Kidney (tissue), 14 donors: ENCODE results near the gene SMAP2. TPM values are rescaled to one million over a fixed set of nuclear protein-coding genes. Genes with fewer than 3 reads are reported as not detected.
A peak's percentile ranks its signal among the peaks of the same experiment; 100 is the strongest.

Experiments used
- DNase-seq, 5 donors: peaks; one replicate each; pipeline ENCODE4 v3.0.0-alpha.2; 2013 to 2020
- FAIRE-seq: peaks from 2 replicates; lab custom pipeline; 2012; peaks lifted over from hg19 to GRCh38; lab: Jason Lieb, UNC
- H3K27ac ChIP-seq, 2 donors: one replicate each; pipeline ENCODE4 v1.7.0; 2013; ENCODE audit warnings: low read depth in 2 of 2, low read length in 2 of 2, inconsistent platforms in 1 of 2
- H3K27me3 ChIP-seq: one replicate; pipeline ENCODE4 v1.7.1; 2013; ENCODE audit warnings: low read length, inconsistent platforms; ENCODE audit not compliant: control insufficient read depth, insufficient read depth
- H3K36me3 ChIP-seq, 3 donors: one replicate each; pipeline versions ENCODE4 v1.7.0 to v1.7.1; 2013; ENCODE audit warnings: low read length in 3 of 3, control low read depth in 1 of 3, inconsistent platforms in 1 of 3; ENCODE audit not compliant: insufficient read depth in 3 of 3, control insufficient read depth in 2 of 3
- H3K4me1 ChIP-seq, 3 donors: one replicate each; pipeline versions ENCODE4 v1.7.0 to v1.7.1; 2013; ENCODE audit warnings: low read length in 3 of 3, inconsistent platforms in 1 of 3, low read depth in 1 of 3; ENCODE audit not compliant: control insufficient read depth in 2 of 3, insufficient read depth in 2 of 3
- H3K4me3 ChIP-seq, 3 donors: one replicate each; pipeline versions ENCODE4 v1.7.0 to v1.8.1; 2013; ENCODE audit warnings: low read length in 3 of 3, control low read depth in 1 of 3, inconsistent platforms in 1 of 3
- H3K9ac ChIP-seq, 3 donors: one replicate each; pipeline versions ENCODE4 v1.7.0 to v1.7.1; 2013; ENCODE audit warnings: low read length in 3 of 3, control low read depth in 1 of 3, inconsistent platforms in 1 of 3
- H3K9me3 ChIP-seq, 3 donors: one replicate each; pipeline versions ENCODE4 v1.7.0 to v1.7.1; 2013; ENCODE audit warnings: low read length in 3 of 3, control low read depth in 1 of 3, inconsistent platforms in 1 of 3; ENCODE audit not compliant: control insufficient read depth in 2 of 3, insufficient read depth in 1 of 3
- intact Hi-C: fragments of 100-400 bp; cut with DNase I; formaldehyde crosslinking; loops from one replicate; pipeline ENCODE4 v1.11.1; 2022
- polyA plus RNA-seq: library from polyadenylated mRNA; stranded (reverse); fragments of 350-450 nt; fragmentation: Illumina TruSeq; extraction: RNeasy Lipid Tissue Mini Kit (QIAGEN cat#74804); gene quantifications from one replicate; pipeline ENCODE4 v1.2.3, GENCODE V29; 2014; ENCODE audit warnings: low read depth, low replicate concordance; ENCODE audit not compliant: insufficient read depth
- total RNA-seq: library from RNA; stranded (reverse); fragmentation: NEBNext Ultra II Directional; extraction: Animal tissue kit (Norgen Biotek cat#: 25700); gene quantifications from one replicate; pipeline ENCODE4 v1.2.1, GENCODE V29; 2021
- TF ChIP-seq, protein P1 (sequence below): IDR thresholded peaks from 3 replicates; pipeline ENCODE4 v1.5.1; 2012; ENCODE audit warnings: mild to moderate bottlenecking, moderate library complexity, borderline replicate concordance; ENCODE audit not compliant: insufficient read depth; ENCODE audit errors: extremely low read depth
- donor health status: control.
- donor health status: control.
- donor health status: control.
- donor health status: control.
- donor health status: control.
- donor health status: DM: yes; HTN: yes; CAD: no.
- donor health status: Normal renal cell carcinoma (clear cell type).

Gene SMAP2
- total and polyA plus RNA-seq, 2 donors from 2014 or later, result 17.9 to 61.3 TPM

DNA sequence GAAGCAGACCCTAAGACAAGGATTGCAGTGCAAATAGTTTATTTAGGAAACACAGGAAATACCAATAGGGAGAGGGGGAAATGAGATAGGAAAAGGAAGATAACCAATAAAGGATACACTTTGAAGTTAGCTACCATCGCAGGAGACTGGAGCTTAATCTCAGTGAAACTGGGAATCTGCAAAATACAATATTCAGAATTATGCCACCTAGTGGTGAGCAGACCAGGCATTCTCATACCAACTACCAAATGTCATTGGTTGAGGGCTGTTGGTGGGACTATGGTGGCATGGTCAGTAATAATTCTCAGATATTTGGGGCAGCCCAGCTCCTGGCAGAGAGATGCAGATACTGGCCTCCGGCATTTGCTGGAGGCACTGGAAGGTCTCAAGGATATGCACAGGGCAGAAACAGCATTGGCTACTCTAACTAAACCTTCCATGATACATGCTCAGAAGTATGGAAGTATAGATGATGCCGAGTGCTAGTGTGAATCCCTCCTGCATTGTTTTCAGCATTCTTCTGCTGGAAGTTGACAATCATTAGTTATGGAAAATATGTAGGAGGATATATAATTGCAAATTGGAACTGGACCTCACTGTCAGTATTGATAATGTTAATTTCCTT is 65.0 kb downstream of the SMAP2 start:
- TF ChIP-seq, protein P1, sequence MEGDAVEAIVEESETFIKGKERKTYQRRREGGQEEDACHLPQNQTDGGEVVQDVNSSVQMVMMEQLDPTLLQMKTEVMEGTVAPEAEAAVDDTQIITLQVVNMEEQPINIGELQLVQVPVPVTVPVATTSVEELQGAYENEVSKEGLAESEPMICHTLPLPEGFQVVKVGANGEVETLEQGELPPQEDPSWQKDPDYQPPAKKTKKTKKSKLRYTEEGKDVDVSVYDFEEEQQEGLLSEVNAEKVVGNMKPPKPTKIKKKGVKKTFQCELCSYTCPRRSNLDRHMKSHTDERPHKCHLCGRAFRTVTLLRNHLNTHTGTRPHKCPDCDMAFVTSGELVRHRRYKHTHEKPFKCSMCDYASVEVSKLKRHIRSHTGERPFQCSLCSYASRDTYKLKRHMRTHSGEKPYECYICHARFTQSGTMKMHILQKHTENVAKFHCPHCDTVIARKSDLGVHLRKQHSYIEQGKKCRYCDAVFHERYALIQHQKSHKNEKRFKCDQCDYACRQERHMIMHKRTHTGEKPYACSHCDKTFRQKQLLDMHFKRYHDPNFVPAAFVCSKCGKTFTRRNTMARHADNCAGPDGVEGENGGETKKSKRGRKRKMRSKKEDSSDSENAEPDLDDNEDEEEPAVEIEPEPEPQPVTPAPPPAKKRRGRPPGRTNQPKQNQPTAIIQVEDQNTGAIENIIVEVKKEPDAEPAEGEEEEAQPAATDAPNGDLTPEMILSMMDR, result peak; percentile 49
- no peak for FAIRE-seq
- no peak overlapping the region for H3K4me3 ChIP-seq

DNA sequence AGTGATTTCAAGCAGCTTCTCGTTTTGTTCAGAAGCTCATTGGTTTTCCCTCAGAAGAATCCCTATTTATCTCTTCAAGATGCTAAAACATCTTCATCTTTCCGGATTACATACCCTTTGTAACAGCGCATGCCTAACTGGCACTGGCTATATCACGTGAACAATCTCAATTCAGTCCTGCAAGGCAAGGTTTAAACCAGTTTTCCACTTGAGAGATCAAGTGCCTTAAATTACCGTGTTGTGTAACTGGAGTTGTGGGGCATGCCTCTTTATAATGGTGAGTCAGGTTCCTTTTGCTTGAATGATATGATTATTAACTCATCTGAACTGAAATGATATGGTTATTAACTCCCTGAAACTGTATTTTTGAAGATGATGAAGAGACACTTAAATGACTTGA is 65.7 kb downstream of the SMAP2 start:
- Histone ChIP-seq H3K27me3 (no peaks in the 10 kb centered on the region), H3K36me3 (no peaks in the 10 kb centered on the region), H3K9me3 (no peaks in the 10 kb centered on the region), H3K4me1 (no peaks in the 10 kb centered on the region), H3K4me3 (no peak overlapping the region), H3K27ac (no peak overlapping the region), H3K9ac (no peak overlapping the region)
- intact Hi-C loops, result no loop called here
- DNase-seq, result peak in 2 of 5 donors; percentile 33 to 40
- TF ChIP-seq, protein P1, result no peak
- no peak for FAIRE-seq

More for the DNA sequence above, 65.0 kb downstream of the SMAP2 start:
- no peak overlapping the region for H3K9ac ChIP-seq
- H3K27me3 ChIP-seq, result no peaks in the 10 kb centered on the region
- DNase-seq, result peak in 1 of 5 donors; percentile 13
- H3K27ac ChIP-seq, result no peak overlapping the region
- no peaks in the 10 kb centered on the region for H3K4me1 ChIP-seq
- no peaks in the 10 kb centered on the region for H3K36me3 ChIP-seq
- no peaks in the 10 kb centered on the region for H3K9me3 ChIP-seq
- intact Hi-C loops, result no loop called here

DNA sequence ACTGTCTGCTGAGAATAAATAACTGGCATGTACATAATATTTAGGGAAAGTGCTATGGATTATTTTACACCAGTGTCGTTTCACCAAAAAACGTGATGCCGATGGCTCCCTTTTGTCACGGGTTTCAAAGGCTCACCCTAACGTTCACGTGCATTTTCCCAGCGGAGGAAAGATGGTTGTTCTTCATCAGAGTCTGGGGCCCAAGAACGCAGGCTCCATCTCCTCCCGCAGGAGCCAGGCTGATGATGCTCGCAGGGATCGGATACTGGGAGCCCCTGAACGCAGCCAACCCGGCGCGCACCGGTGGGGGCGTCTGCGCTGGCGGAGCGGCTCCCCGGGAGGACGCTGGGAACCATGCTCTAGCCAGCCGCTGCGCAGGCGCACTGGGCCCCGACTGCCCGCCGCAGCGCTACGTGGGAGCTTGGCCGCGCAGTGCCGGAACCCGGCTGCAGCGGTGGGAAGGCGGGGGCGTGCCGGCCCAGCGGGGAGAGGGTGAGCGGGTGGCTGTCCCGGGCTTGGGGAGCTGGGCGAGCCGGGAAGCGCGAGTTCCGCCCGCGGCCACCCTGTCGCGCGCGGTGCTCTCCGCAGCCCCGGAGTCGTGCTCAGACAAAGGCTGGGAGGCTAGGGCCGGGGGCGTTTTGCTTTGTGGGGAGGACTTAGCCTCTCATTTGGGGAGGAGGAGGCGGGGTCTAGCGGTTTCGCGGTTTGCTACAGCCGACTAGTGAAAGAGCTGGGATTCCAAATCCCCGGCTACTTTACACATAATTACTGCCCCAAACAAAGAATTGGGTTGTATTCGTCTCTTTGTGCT is 76.4 kb downstream of the SMAP2 start, which contains the start of gene ZFP69B:
ZFP69B (plus strand) TSS at position 793 of the 811 bp plus-strand sequence. CDS start 486 bp downstream, outside the sequence.
- FAIRE-seq, result no peak
- TF ChIP-seq, protein P1, result no peak
- peak; percentile 95 to 98 (median 96) for DNase-seq
- Histone ChIP-seq H3K27me3 (no peaks in the 10 kb centered on the region), H3K4me3 (peak within 1 kb of the TSS; percentile 84 to 92 (median 86)), H3K4me1 (peaks cover 0 to 6% (median 0%) of the 10 kb centered on the region in 3 donors), H3K9ac (peak within 1 kb of the TSS; percentile 83 to 91 (median 84)), H3K9me3 (no peaks in the 10 kb centered on the region), H3K36me3 (no peaks in the 10 kb centered on the region), H3K27ac (peak within 1 kb of the TSS; percentile 28 to 57)
- intact Hi-C loops, result no loop called here
